Gastroesophageal sphincter (tissue), 3 donors: ENCODE data around the gene ARHGAP26.

Source experiments
- EP300 ChIP-seq: sonication (generic); formaldehyde crosslinking; IDR thresholded peaks from one replicate; pipeline ENCODE4 v1.6.1; 2017; ENCODE audit warnings: antibody characterized with exemption, mild to moderate bottlenecking
- POLR2A ChIP-seq, 2 donors: fragments of 450-650 bp; IDR thresholded peaks; one replicate each; pipeline ENCODE4 v1.6.1; 2017; ENCODE audit warnings: antibody characterized with exemption in 2 of 2, mild to moderate bottlenecking in 2 of 2, moderate library complexity in 1 of 2
- POLR2AphosphoS5 ChIP-seq: sonication (generic); formaldehyde crosslinking; IDR thresholded peaks from one replicate; pipeline ENCODE4 v1.6.1; 2017; ENCODE audit warnings: antibody characterized with exemption
- TF ChIP-seq, protein P1 (sequence below), 4 experiments: fragments of 200-600 bp in 2 of 4; fragments of 450-650 bp in 2 of 4; sonication (generic) in 1 of 4; IDR thresholded peaks; one replicate each; pipeline ENCODE4 v1.5.1; 2017 to 2019; ENCODE audit warnings: antibody characterized with exemption in 4 of 4, mild to moderate bottlenecking in 2 of 4, moderate library complexity in 2 of 4

DNA sequence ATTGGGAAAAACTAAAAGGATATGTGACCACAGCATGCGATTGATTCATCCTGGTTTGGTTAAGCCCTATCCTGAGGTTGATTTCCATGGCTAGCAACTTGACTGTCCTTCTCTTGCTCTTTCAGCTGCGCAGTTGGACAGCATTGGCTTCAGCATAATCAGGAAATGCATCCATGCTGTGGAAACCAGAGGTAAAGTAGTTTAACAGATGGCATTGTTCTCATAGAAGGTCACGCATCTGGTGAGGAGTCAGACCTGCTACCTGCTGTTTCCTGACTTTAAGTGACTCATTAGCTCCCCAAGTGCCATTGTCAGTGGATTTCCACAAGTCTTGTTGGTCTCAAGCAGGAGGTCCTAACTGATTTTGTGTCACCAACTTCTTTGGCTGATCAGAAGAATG, 266.9 kb downstream of the ARHGAP26 start:
- TF ChIP-seq, protein P1, sequence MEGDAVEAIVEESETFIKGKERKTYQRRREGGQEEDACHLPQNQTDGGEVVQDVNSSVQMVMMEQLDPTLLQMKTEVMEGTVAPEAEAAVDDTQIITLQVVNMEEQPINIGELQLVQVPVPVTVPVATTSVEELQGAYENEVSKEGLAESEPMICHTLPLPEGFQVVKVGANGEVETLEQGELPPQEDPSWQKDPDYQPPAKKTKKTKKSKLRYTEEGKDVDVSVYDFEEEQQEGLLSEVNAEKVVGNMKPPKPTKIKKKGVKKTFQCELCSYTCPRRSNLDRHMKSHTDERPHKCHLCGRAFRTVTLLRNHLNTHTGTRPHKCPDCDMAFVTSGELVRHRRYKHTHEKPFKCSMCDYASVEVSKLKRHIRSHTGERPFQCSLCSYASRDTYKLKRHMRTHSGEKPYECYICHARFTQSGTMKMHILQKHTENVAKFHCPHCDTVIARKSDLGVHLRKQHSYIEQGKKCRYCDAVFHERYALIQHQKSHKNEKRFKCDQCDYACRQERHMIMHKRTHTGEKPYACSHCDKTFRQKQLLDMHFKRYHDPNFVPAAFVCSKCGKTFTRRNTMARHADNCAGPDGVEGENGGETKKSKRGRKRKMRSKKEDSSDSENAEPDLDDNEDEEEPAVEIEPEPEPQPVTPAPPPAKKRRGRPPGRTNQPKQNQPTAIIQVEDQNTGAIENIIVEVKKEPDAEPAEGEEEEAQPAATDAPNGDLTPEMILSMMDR (IDR thresholded peaks at IDR 0.05) = no peak
- TF ChIP-seq POLR2A (IDR thresholded peaks at IDR 0.05) (no peak), EP300 (no peak), POLR2AphosphoS5 (peak; percentile 49)
